ENCODE measurements around the gene KCNK10.

The KCNK10 gene

GRCh38 chr14:88321692-88322503, 1.2 kb downstream of the KCNK10 start:
- no peak for DNase-seq

GRCh38 chr14:88318406-88318805, 4.7 kb downstream of the KCNK10 start:
- no peak for DNase-seq

GRCh38 chr14:88316521-88316920, 6.5 kb downstream of the KCNK10 start:
- no peak for DNase-seq

- no peak for DNase-seq
These were observed 10.8 kb downstream of the KCNK10 start for GRCh38 chr14:88312257-88312656.

GRCh38 chr14:88311780-88312179, 11.3 kb downstream of the KCNK10 start:
- no peak for DNase-seq

GRCh38 chr14:88310449-88310848, 12.6 kb downstream of the KCNK10 start:
- no peak for DNase-seq

GRCh38 chr14:88310021-88310420, 13.0 kb downstream of the KCNK10 start:
- DNase-seq = no peak

GRCh38 chr14:88305528-88306322, 17.3 kb downstream of the KCNK10 start:
- DNase-seq = no peak

- DNase-seq = no peak
These were observed 20.0 kb downstream of the KCNK10 start for GRCh38 chr14:88303041-88303440.

GRCh38 chr14:88301381-88301780, 21.7 kb downstream of the KCNK10 start:
- no peak for DNase-seq

- no peak for DNase-seq
These were observed 22.3 kb downstream of the KCNK10 start for GRCh38 chr14:88300817-88301216.

- DNase-seq = no peak
These were observed 23.1 kb downstream of the KCNK10 start for GRCh38 chr14:88299865-88300530.

- DNase-seq = no peak
These were observed 25.8 kb downstream of the KCNK10 start for GRCh38 chr14:88297306-88297705.

- no peak for DNase-seq
These were observed 26.7 kb downstream of the KCNK10 start for GRCh38 chr14:88296351-88296750.

- no peak for DNase-seq
These were observed 33.1 kb downstream of the KCNK10 start for GRCh38 chr14:88289996-88290395.

GRCh38 chr14:88289234-88289633, 33.8 kb downstream of the KCNK10 start:
- no peak for DNase-seq

- no peak for DNase-seq
These were observed 36.8 kb downstream of the KCNK10 start for GRCh38 chr14:88286309-88286708.

- DNase-seq = no peak
These were observed 41.6 kb downstream of the KCNK10 start for GRCh38 chr14:88281447-88281846.

- DNase-seq = no peak
These were observed 46.0 kb downstream of the KCNK10 start for GRCh38 chr14:88276923-88277596.

- no peak for DNase-seq
These were observed 50.4 kb downstream of the KCNK10 start for GRCh38 chr14:88272390-88273269.

GRCh38 chr14:88271205-88271604, 51.9 kb downstream of the KCNK10 start:
- no peak for DNase-seq

GRCh38 chr14:88270776-88271175, 52.3 kb downstream of the KCNK10 start:
- no peak for DNase-seq
